Measurements from ENCODE around the gene ECEL1. TPM values are rescaled to one million over a fixed set of nuclear protein-coding genes. Genes with fewer than 3 reads are reported as not detected.
A peak's percentile ranks its signal among the peaks of the same experiment; 100 is the strongest.

ECEL1 gene
- total and polyA plus RNA-seq, 8 donors: 0.35 to 1.1 TPM; not detected in 6

DNA sequence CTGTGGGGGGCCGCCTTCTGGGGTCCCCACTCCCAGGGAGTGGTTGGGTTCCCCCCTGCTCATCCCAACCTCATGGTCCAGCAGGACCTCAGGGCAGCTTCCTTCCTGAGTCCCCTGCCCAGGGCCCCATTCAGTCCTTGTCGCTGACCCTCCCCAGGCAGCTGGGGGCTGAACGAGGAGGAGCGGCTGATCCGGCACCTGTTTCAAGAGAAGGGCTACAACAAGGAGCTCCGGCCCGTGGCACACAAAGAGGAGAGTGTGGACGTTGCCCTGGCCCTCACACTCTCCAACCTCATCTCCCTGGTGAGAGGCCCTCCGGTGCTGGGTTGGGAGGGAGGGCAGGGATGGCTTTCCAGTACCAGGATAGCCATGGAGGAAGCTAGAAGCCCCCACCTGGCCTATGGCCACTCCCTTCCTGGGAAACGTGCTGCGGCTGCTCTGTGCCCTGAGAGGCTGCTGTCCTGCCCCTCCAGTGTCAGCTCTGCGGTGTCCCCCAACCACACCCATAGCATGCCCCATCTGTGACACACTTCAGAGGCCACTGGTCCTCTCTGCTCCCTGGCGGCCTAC lies 38.8 kb upstream of the ECEL1 start:
- Histone ChIP-seq H3K9me3 (no peaks in the 10 kb centered on the region), H3K27ac (no peak overlapping the region), H3K4me1 (peaks cover 34 to 47% (median 38%) of the 10 kb centered on the region in 4 donors), H3K4me3 (no peak overlapping the region), H3K27me3 (peaks cover 32 to 69% (median 53%) of the 10 kb centered on the region in 3 donors), H3K36me3 (no peaks in the 10 kb centered on the region)
- TF ChIP-seq, protein P1, sequence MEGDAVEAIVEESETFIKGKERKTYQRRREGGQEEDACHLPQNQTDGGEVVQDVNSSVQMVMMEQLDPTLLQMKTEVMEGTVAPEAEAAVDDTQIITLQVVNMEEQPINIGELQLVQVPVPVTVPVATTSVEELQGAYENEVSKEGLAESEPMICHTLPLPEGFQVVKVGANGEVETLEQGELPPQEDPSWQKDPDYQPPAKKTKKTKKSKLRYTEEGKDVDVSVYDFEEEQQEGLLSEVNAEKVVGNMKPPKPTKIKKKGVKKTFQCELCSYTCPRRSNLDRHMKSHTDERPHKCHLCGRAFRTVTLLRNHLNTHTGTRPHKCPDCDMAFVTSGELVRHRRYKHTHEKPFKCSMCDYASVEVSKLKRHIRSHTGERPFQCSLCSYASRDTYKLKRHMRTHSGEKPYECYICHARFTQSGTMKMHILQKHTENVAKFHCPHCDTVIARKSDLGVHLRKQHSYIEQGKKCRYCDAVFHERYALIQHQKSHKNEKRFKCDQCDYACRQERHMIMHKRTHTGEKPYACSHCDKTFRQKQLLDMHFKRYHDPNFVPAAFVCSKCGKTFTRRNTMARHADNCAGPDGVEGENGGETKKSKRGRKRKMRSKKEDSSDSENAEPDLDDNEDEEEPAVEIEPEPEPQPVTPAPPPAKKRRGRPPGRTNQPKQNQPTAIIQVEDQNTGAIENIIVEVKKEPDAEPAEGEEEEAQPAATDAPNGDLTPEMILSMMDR (IDR thresholded peaks at IDR 0.05): no peak
- TF ChIP-seq POLR2A (IDR thresholded peaks at IDR 0.05) (no peak), POLR2AphosphoS5 (IDR thresholded peaks at IDR 0.05) (no peak), EP300 (IDR thresholded peaks at IDR 0.05) (no peak)
- intact Hi-C loops (cut with DNase I; ENCODE audit: low total_unique reads): no loop called here
- DNase-seq: no peak
- WGBS, 5 donors: 47 to 63% (median 57%) methylated on average over 12 to 13 of the region's 13 CpGs

DNA sequence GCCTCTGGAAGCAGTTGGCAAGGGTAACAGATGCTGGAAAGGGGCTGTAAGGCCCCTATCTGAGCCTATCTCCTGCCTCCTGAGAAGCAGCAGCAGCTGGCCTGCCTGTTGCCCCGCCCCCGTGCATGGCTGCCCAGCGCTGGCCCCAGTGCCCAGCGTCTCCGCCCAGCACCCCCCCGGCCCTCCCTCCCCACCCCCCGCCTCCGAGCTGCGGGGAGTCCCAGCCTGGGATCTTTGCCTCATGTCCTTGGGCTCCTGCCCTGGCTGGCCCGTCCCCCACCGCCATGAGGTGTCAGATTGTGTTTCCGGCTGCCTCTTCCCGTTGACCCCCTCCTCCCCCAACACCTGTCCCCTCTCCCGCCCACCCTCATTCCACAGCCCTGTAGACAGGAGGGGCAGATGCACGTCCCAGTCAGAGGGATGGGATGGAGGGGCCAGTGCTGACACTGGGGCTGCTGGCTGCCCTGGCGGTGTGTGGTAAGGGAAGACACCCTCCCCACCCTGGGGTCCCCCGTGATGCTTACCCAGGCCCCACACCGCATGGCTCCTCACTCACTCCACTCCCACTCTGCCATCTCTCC lies 38.2 kb upstream of the ECEL1 start, which contains the start of gene CHRND:
Gene CHRND, plus strand, starts transcription at position 370 of the 581 bp plus-strand sequence. Its CDS starts 56 bp downstream, at position 426.
- TF ChIP-seq, protein P1 (IDR thresholded peaks at IDR 0.05): no peak
- TF ChIP-seq EP300 (IDR thresholded peaks at IDR 0.05) (no peak), POLR2AphosphoS5 (IDR thresholded peaks at IDR 0.05) (no peak), POLR2A (IDR thresholded peaks at IDR 0.05) (no peak)
- peak in 1 of 2 donors; percentile 77 for DNase-seq
- H3K9me3 ChIP-seq: no peaks in the 10 kb centered on the region
- peaks cover 34 to 47% (median 38%) of the 10 kb centered on the region in 4 donors for H3K4me1 ChIP-seq
- WGBS, 5 donors: 12 to 26% (median 16%) methylated on average over 9 to 18 of the region's 18 CpGs
- intact Hi-C loops (cut with DNase I; ENCODE audit: low total_unique reads): no loop called here
- no peak within 1 kb of the TSS for H3K4me3 ChIP-seq
- H3K36me3 ChIP-seq: no peaks in the 10 kb centered on the region
- no peak within 1 kb of the TSS for H3K27ac ChIP-seq
- H3K27me3 ChIP-seq: peaks cover 32 to 75% (median 58%) of the 10 kb centered on the region in 3 donors

DNA sequence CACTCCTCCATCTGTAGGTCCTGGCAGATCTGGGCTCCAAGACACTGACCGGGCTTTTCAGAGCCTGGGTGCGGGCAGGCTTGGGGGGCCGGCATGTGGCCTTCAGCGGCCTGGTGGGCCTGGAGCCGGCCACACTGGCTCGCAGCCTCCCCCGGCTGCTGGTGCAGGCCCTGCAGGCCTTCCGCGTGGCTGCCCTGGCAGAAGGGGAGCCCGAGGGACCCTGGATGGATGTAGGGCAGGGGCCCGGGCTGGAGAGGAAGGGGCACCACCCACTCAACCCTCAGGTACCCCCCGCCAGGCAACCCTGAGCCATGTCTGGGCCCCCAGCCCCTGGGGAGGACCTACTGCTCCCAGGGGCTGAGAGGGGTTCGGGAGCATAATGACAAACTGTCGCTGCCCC lies 37.6 kb upstream of the ECEL1 start:
- TF ChIP-seq, protein P1 (IDR thresholded peaks at IDR 0.05): no peak
- TF ChIP-seq POLR2A (IDR thresholded peaks at IDR 0.05) (no peak), POLR2AphosphoS5 (IDR thresholded peaks at IDR 0.05) (no peak), EP300 (IDR thresholded peaks at IDR 0.05) (no peak)
- WGBS, 5 donors: 74 to 86% (median 83%) methylated on average over 6 to 14 of the region's 14 CpGs
- Histone ChIP-seq H3K27ac (no peak overlapping the region), H3K27me3 (peaks cover 32 to 82% (median 64%) of the 10 kb centered on the region in 3 donors), H3K9me3 (no peaks in the 10 kb centered on the region), H3K4me3 (no peak overlapping the region), H3K36me3 (no peaks in the 10 kb centered on the region), H3K4me1 (peaks cover 34 to 47% (median 38%) of the 10 kb centered on the region in 4 donors)
- DNase-seq: no peak
- intact Hi-C loops (cut with DNase I; ENCODE audit: low total_unique reads): no loop called here

DNA sequence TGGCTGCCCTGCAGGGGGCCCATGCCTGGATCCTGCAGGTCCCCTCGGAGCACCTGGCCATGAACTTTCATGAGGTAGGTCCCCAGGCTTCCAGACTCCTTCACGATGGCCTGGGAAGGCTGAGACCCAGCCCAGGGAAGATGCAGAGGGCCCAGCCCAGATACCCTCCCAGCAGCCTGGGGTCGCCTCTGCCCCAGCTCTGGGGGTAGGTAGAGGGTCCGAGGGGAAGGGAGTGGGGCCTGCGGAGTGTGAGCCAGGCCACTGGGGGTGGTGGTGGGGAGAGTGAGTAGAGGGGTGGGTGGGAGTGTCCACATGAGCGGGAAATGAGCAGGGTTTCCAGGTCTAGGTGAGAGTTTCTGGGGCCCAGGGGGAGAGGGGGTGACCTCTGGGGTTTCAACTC lies 37.1 kb upstream of the ECEL1 start:
- intact Hi-C loops (cut with DNase I; ENCODE audit: low total_unique reads): loop anchor here (5.0 kb wide), 1 partner anchor 87 kb away; no protein-coding TSS in a partner anchor
- H3K9me3 ChIP-seq: no peaks in the 10 kb centered on the region
- H3K4me1 ChIP-seq: peaks cover 34 to 47% (median 38%) of the 10 kb centered on the region in 4 donors
- H3K27ac ChIP-seq: no peak overlapping the region
- peaks cover 32 to 86% (median 68%) of the 10 kb centered on the region in 3 donors for H3K27me3 ChIP-seq
- TF ChIP-seq, protein P1 (IDR thresholded peaks at IDR 0.05): no peak
- TF ChIP-seq POLR2AphosphoS5 (IDR thresholded peaks at IDR 0.05) (no peak), POLR2A (IDR thresholded peaks at IDR 0.05) (no peak), EP300 (IDR thresholded peaks at IDR 0.05) (no peak)
- no peaks in the 10 kb centered on the region for H3K36me3 ChIP-seq
- DNase-seq: no peak
- no peak overlapping the region for H3K4me3 ChIP-seq
- WGBS, 5 donors: 66 to 79% (median 75%) methylated on average over 4 to 6 of the region's 6 CpGs

Data from stomach (tissue), 9 donors.